ENCODE data around the gene ZBTB20. TPM values are rescaled to one million over a fixed set of nuclear protein-coding genes. Genes with fewer than 3 reads are reported as not detected.

Gene ZBTB20
- total RNA-seq, 2 experiments from 2014 or later = 11.0 to 11.4 TPM

GRCh38 chr3:114649331-114649730 lies 497.8 kb downstream of the ZBTB20 start:
- no peak for DNase-seq
- H3K36me3 Mint-ChIP-seq (ENCODE audit: low read depth) = no peaks in the 10 kb centered on the region
- H3K27me3 Mint-ChIP-seq = no peaks in the 10 kb centered on the region
- H3K27ac Mint-ChIP-seq = no peak overlapping the region
- H3K9me3 Mint-ChIP-seq = peaks cover 2% of the 10 kb centered on the region
- ChIA-PET POLR2A (no interaction called here), CTCF (no interaction called here)
- no peak overlapping the region for H3K4me3 Mint-ChIP-seq
- H3K4me1 Mint-ChIP-seq = no peaks in the 10 kb centered on the region

- Mint-ChIP-seq H3K27ac (no peak overlapping the region), H3K36me3 (ENCODE audit: low read depth) (no peaks in the 10 kb centered on the region), H3K9me3 (no peaks in the 10 kb centered on the region), H3K27me3 (no peaks in the 10 kb centered on the region), H3K4me3 (no peak overlapping the region), H3K4me1 (no peaks in the 10 kb centered on the region)
- DNase-seq = no peak
- ChIA-PET CTCF (no interaction called here), POLR2A (no interaction called here)
Measured at GRCh38 chr3:114646526-114646925, 500.6 kb downstream of the ZBTB20 start.

- CTCF ChIA-PET = no interaction called here
- H3K36me3 Mint-ChIP-seq (ENCODE audit: low read depth) = no peaks in the 10 kb centered on the region
Measured at GRCh38 chr3:114645392-114645791, 501.7 kb downstream of the ZBTB20 start.

GRCh38 chr3:114644367-114644766 lies 502.7 kb downstream of the ZBTB20 start:
- Mint-ChIP-seq H3K9me3 (no peaks in the 10 kb centered on the region), H3K4me3 (no peak overlapping the region), H3K27ac (no peak overlapping the region), H3K4me1 (no peaks in the 10 kb centered on the region), H3K36me3 (ENCODE audit: low read depth) (no peaks in the 10 kb centered on the region), H3K27me3 (no peaks in the 10 kb centered on the region)
- DNase-seq = no peak
- ChIA-PET POLR2A (no interaction called here), CTCF (no interaction called here)

More at GRCh38 chr3:114645392-114645791, 501.7 kb downstream of the ZBTB20 start:
- H3K9me3 Mint-ChIP-seq = no peaks in the 10 kb centered on the region
- no peak for DNase-seq
- POLR2A ChIA-PET = no interaction called here
- H3K4me3 Mint-ChIP-seq = no peak overlapping the region
- H3K4me1 Mint-ChIP-seq = no peaks in the 10 kb centered on the region
- H3K27ac Mint-ChIP-seq = no peak overlapping the region
- H3K27me3 Mint-ChIP-seq = no peaks in the 10 kb centered on the region

GRCh38 chr3:114642951-114643741 lies 503.9 kb downstream of the ZBTB20 start:
- ChIA-PET CTCF (no interaction called here), POLR2A (no interaction called here)
- Mint-ChIP-seq H3K4me3 (no peak overlapping the region), H3K36me3 (ENCODE audit: low read depth) (no peaks in the 10 kb centered on the region), H3K27ac (no peak overlapping the region), H3K27me3 (no peaks in the 10 kb centered on the region), H3K4me1 (no peaks in the 10 kb centered on the region), H3K9me3 (no peaks in the 10 kb centered on the region)
- DNase-seq = no peak

GRCh38 chr3:114640126-114640525 lies 507.0 kb downstream of the ZBTB20 start:
- peaks cover 5% of the 10 kb centered on the region for H3K9me3 Mint-ChIP-seq
- H3K4me1 Mint-ChIP-seq = no peaks in the 10 kb centered on the region
- H3K36me3 Mint-ChIP-seq (ENCODE audit: low read depth) = no peaks in the 10 kb centered on the region
- DNase-seq = no peak
- no peak overlapping the region for H3K4me3 Mint-ChIP-seq
- H3K27ac Mint-ChIP-seq = no peak overlapping the region
- ChIA-PET CTCF (no interaction called here), POLR2A (no interaction called here)
- no peaks in the 10 kb centered on the region for H3K27me3 Mint-ChIP-seq

GRCh38 chr3:114639171-114639570 lies 507.9 kb downstream of the ZBTB20 start:
- CTCF ChIA-PET = interaction anchor here (0.6 to 1.0 kb wide), 2 partner anchors 9 to 35 kb away, joined by 3 to 4 read pairs; no protein-coding TSS in a partner anchor
- Mint-ChIP-seq H3K36me3 (ENCODE audit: low read depth) (no peaks in the 10 kb centered on the region), H3K27me3 (no peaks in the 10 kb centered on the region), H3K9me3 (peaks cover 5% of the 10 kb centered on the region), H3K4me1 (no peaks in the 10 kb centered on the region), H3K4me3 (no peak overlapping the region), H3K27ac (no peak overlapping the region)
- POLR2A ChIA-PET = no interaction called here
- DNase-seq = no peak

GRCh38 chr3:114635878-114636277 lies 511.2 kb downstream of the ZBTB20 start:
- no peak for DNase-seq
- no peaks in the 10 kb centered on the region for H3K4me1 Mint-ChIP-seq
- no peaks in the 10 kb centered on the region for H3K36me3 Mint-ChIP-seq (ENCODE audit: low read depth)
- H3K9me3 Mint-ChIP-seq = peaks cover 5% of the 10 kb centered on the region
- no peak overlapping the region for H3K4me3 Mint-ChIP-seq
- ChIA-PET CTCF (no interaction called here), POLR2A (no interaction called here)
- no peak overlapping the region for H3K27ac Mint-ChIP-seq
- no peaks in the 10 kb centered on the region for H3K27me3 Mint-ChIP-seq

GRCh38 chr3:114634635-114635034 lies 512.5 kb downstream of the ZBTB20 start:
- H3K9me3 Mint-ChIP-seq = peaks cover 5% of the 10 kb centered on the region
- H3K27ac Mint-ChIP-seq = no peak overlapping the region
- no peaks in the 10 kb centered on the region for H3K4me1 Mint-ChIP-seq
- POLR2A ChIA-PET = no interaction called here
- no peaks in the 10 kb centered on the region for H3K36me3 Mint-ChIP-seq (ENCODE audit: low read depth)
- no peak overlapping the region for H3K4me3 Mint-ChIP-seq
- H3K27me3 Mint-ChIP-seq = no peaks in the 10 kb centered on the region
- CTCF ChIA-PET = no interaction called here
- no peak for DNase-seq

- ChIA-PET POLR2A (no interaction called here), CTCF (no interaction called here)
- Mint-ChIP-seq H3K9me3 (peaks cover 5% of the 10 kb centered on the region), H3K36me3 (ENCODE audit: low read depth) (no peaks in the 10 kb centered on the region), H3K27ac (no peak overlapping the region), H3K27me3 (no peaks in the 10 kb centered on the region), H3K4me3 (no peak overlapping the region), H3K4me1 (no peaks in the 10 kb centered on the region)
- no peak for DNase-seq
Measured at GRCh38 chr3:114632757-114633424, 514.2 kb downstream of the ZBTB20 start.

GRCh38 chr3:114627770-114628169 lies 519.3 kb downstream of the ZBTB20 start:
- Mint-ChIP-seq H3K4me3 (no peak overlapping the region), H3K9me3 (no peaks in the 10 kb centered on the region), H3K4me1 (no peaks in the 10 kb centered on the region), H3K27me3 (no peaks in the 10 kb centered on the region), H3K36me3 (ENCODE audit: low read depth) (no peaks in the 10 kb centered on the region), H3K27ac (no peak overlapping the region)
- POLR2A ChIA-PET = no interaction called here
- no peak for DNase-seq
- CTCF ChIA-PET = no interaction called here

- Mint-ChIP-seq H3K27ac (no peak overlapping the region), H3K4me3 (no peak overlapping the region), H3K4me1 (no peaks in the 10 kb centered on the region), H3K27me3 (no peaks in the 10 kb centered on the region), H3K36me3 (ENCODE audit: low read depth) (no peaks in the 10 kb centered on the region), H3K9me3 (no peaks in the 10 kb centered on the region)
- ChIA-PET POLR2A (no interaction called here), CTCF (no interaction called here)
- DNase-seq = no peak
Measured at GRCh38 chr3:114626751-114627150, 520.3 kb downstream of the ZBTB20 start.

- Mint-ChIP-seq H3K36me3 (ENCODE audit: low read depth) (no peaks in the 10 kb centered on the region), H3K27ac (no peak overlapping the region), H3K9me3 (no peaks in the 10 kb centered on the region), H3K27me3 (no peaks in the 10 kb centered on the region), H3K4me3 (no peak overlapping the region), H3K4me1 (no peaks in the 10 kb centered on the region)
- CTCF ChIA-PET = interaction anchor here (1.2 kb wide), 1 partner anchor 11 kb away, joined by 4 read pairs; no protein-coding TSS in a partner anchor
- POLR2A ChIA-PET = no interaction called here
- DNase-seq = no peak
Measured at GRCh38 chr3:114624571-114625181, 522.4 kb downstream of the ZBTB20 start.
